Sigmoid colon (tissue), 7 donors: Measurements from ENCODE around the gene JDP2. TPM values are rescaled to one million over a fixed set of nuclear protein-coding genes. Genes with fewer than 3 reads are reported as not detected.
"Not testable (repeated sequence)": the region's sequence is repeated elsewhere in the genome, so short reads cannot be mapped to it uniquely, and the experiment has no call there.

ENCODE experiments used
- DNase-seq: peaks from one replicate; pipeline ENCODE4 v3.0.0-alpha.2; 2019
- H3K27ac ChIP-seq, 4 donors: fragments of 200-600 bp; sonication (generic); one replicate each; pipeline ENCODE4 v1.5.1; 2016 to 2019; ENCODE audit warnings: mild to moderate bottlenecking in 1 of 4
- H3K27me3 ChIP-seq, 3 donors: fragments of 200-600 bp; sonication (generic); one replicate each; pipeline ENCODE4 v1.5.1; 2019; ENCODE audit warnings: mild to moderate bottlenecking in 1 of 3
- H3K36me3 ChIP-seq, 4 donors: fragments of 200-600 bp; sonication (generic); one replicate each; pipeline ENCODE4 v1.5.1; 2016 to 2019
- H3K4me1 ChIP-seq, 4 donors: fragments of 200-600 bp; sonication (generic); one replicate each; pipeline ENCODE4 v1.5.1; 2017 to 2019
- H3K4me3 ChIP-seq, 4 donors: fragments of 200-600 bp; sonication (generic); one replicate each; pipeline ENCODE4 v1.5.1; 2017 to 2019; ENCODE audit warnings: mild to moderate bottlenecking in 2 of 4, moderate library complexity in 1 of 4
- H3K9me3 ChIP-seq, 4 donors: fragments of 200-600 bp in 3 of 4; sonication (generic) in 3 of 4; one replicate each; pipeline versions ENCODE4 v1.5.1 to v1.6.1; 2013 to 2019
- EP300 ChIP-seq, 4 donors: sonication (generic); formaldehyde crosslinking; IDR thresholded peaks; one replicate each; pipeline ENCODE4 v1.6.1; 2017; ENCODE audit warnings: antibody characterized with exemption in 4 of 4
- POLR2A ChIP-seq, 2 donors: fragments of 450-650 bp; IDR thresholded peaks; one replicate each; pipeline ENCODE4 v1.6.1; 2016; ENCODE audit warnings: antibody characterized with exemption in 2 of 2, mild to moderate bottlenecking in 2 of 2, moderate library complexity in 2 of 2
- POLR2AphosphoS5 ChIP-seq, 4 donors: sonication (generic); formaldehyde crosslinking; IDR thresholded peaks; one replicate each; pipeline ENCODE4 v1.6.1; 2017; ENCODE audit warnings: antibody characterized with exemption in 4 of 4
- WGBS, 2 donors: extraction: QIAGEN DNeasy Blood & Tissue Kit; methylation state at CpG; one replicate each; pipeline ENCODE4 v1.1.7; 2013; 5-methylcytosine and 5-hydroxymethylcytosine counted together
- intact Hi-C: fragments of 100-400 bp; cut with DNase I; formaldehyde crosslinking; loops from one replicate; pipeline ENCODE4 v1.15.1; 2023
- polyA plus RNA-seq, 3 donors: library from polyadenylated mRNA; stranded (reverse); fragments of 200-250 nt; gene quantifications; one replicate each; pipeline ENCODE4 v1.2.3, GENCODE V29; 2013
- total RNA-seq, 4 donors: library from RNA; depleted of rRNA; stranded (reverse); fragments of >200 nt; gene quantifications; one replicate each; pipeline ENCODE4 v1.1.0, GENCODE V29; 2016
- TF ChIP-seq, protein P1 (sequence below), 4 experiments: fragments of 450-650 bp in 3 of 4; fragments of 200-600 bp in 1 of 4; IDR thresholded peaks; one replicate each; pipeline ENCODE4 v1.5.1; 2016 to 2019; ENCODE audit warnings: antibody characterized with exemption in 4 of 4, mild to moderate bottlenecking in 3 of 4, moderate library complexity in 2 of 4
- donor health status: healthy with polysubstance abuse.
- donor health status: Bipolar disorder and iron deficiency.
- donor health status: healthy.

JDP2 gene
- total and polyA plus RNA-seq, 7 donors: 24.5 to 90.0 (median 54.9) TPM

GRCh38 chr14:75381642-75382041 lies 46.2 kb upstream of the JDP2 start:
- TF ChIP-seq EP300 (IDR thresholded peaks at IDR 0.05): no peak
- TF ChIP-seq, protein P1, sequence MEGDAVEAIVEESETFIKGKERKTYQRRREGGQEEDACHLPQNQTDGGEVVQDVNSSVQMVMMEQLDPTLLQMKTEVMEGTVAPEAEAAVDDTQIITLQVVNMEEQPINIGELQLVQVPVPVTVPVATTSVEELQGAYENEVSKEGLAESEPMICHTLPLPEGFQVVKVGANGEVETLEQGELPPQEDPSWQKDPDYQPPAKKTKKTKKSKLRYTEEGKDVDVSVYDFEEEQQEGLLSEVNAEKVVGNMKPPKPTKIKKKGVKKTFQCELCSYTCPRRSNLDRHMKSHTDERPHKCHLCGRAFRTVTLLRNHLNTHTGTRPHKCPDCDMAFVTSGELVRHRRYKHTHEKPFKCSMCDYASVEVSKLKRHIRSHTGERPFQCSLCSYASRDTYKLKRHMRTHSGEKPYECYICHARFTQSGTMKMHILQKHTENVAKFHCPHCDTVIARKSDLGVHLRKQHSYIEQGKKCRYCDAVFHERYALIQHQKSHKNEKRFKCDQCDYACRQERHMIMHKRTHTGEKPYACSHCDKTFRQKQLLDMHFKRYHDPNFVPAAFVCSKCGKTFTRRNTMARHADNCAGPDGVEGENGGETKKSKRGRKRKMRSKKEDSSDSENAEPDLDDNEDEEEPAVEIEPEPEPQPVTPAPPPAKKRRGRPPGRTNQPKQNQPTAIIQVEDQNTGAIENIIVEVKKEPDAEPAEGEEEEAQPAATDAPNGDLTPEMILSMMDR (IDR thresholded peaks at IDR 0.05): no peak
- no peak for TF ChIP-seq POLR2AphosphoS5 (IDR thresholded peaks at IDR 0.05)
- TF ChIP-seq POLR2A (IDR thresholded peaks at IDR 0.05): no peak
- H3K27me3 ChIP-seq: no peaks in the 10 kb centered on the region
- intact Hi-C loops: no loop called here

DNA sequence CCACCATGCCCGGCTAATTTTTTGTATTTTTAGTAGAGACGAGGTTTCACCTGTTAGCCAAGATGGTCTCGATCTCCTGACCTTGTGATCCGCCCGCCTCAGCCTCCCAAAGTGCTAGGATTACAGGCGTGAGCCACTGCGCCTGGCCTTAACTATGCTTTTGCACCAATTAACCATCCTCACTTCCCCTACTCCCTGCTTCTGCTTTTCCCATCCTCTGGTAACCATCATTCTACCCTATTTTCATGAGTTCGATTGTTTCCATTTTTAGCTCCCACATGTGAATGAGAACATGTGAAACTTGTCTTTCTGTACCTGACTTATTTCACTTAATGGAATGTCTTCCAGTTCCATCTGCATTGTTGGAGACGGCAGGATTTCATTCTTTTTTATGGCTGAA lies 44.6 kb upstream of the JDP2 start:
- DNase-seq, H3K27me3 ChIP-seq, H3K4me1 ChIP-seq, H3K9me3 ChIP-seq, H3K27ac ChIP-seq, H3K36me3 ChIP-seq, intact Hi-C loops, H3K4me3 ChIP-seq: not testable (repeated sequence)
- WGBS, 2 donors: 88 to 95% methylated on average over 9 of the region's 9 CpGs

More at GRCh38 chr14:75381642-75382041, 46.2 kb upstream of the JDP2 start:
- Histone ChIP-seq H3K9me3 (no peaks in the 10 kb centered on the region), H3K36me3 (no peaks in the 10 kb centered on the region), H3K4me1 (no peaks in the 10 kb centered on the region), H3K27ac (no peak overlapping the region), H3K4me3 (no peak overlapping the region)
- no peak for DNase-seq

- Histone ChIP-seq H3K4me1 (no peaks in the 10 kb centered on the region), H3K27ac (no peak overlapping the region), H3K27me3 (no peaks in the 10 kb centered on the region), H3K4me3 (no peak overlapping the region), H3K36me3 (no peaks in the 10 kb centered on the region), H3K9me3 (no peaks in the 10 kb centered on the region)
- WGBS, 2 donors: 43 to 84% methylated on average over 1 of the region's 1 CpG
- intact Hi-C loops: no loop called here
- no peak for TF ChIP-seq EP300 (IDR thresholded peaks at IDR 0.05)
- no peak for TF ChIP-seq POLR2A (IDR thresholded peaks at IDR 0.05)
- TF ChIP-seq, protein P1 (IDR thresholded peaks at IDR 0.05): no peak
- TF ChIP-seq POLR2AphosphoS5 (IDR thresholded peaks at IDR 0.05): no peak
- no peak for DNase-seq
Observed at GRCh38 chr14:75383721-75384120, 44.1 kb upstream of the JDP2 start.

DNA sequence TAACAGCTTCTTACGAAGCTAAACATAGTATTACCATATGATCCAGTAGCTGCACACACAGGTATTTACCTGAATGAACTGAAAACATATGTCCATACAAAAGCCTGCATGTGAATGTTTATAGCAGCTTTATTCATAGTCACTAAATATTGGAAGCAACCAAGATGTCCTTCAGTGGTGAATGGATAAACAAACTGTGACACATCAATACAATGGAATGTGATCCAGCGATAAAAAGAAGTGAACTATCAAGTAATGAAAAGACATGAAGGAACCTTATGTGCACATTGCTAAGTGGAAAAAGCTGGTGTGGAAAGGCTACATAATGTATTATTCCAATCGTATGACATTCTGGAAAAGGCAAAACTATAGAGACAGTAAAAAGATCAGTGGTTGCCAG lies 38.1 kb upstream of the JDP2 start:
- Histone ChIP-seq H3K36me3 (no peaks in the 10 kb centered on the region), H3K4me3 (no peak overlapping the region), H3K27ac (no peak overlapping the region), H3K4me1 (no peaks in the 10 kb centered on the region), H3K27me3 (no peaks in the 10 kb centered on the region), H3K9me3 (no peaks in the 10 kb centered on the region)
- WGBS, 2 donors: 87 to 88% methylated on average over 3 of the region's 3 CpGs
- TF ChIP-seq EP300 (IDR thresholded peaks at IDR 0.05) (no peak), POLR2A (IDR thresholded peaks at IDR 0.05) (no peak), POLR2AphosphoS5 (IDR thresholded peaks at IDR 0.05) (no peak)
- TF ChIP-seq, protein P1 (IDR thresholded peaks at IDR 0.05): no peak
- DNase-seq: no peak
- intact Hi-C loops: no loop called here

DNA sequence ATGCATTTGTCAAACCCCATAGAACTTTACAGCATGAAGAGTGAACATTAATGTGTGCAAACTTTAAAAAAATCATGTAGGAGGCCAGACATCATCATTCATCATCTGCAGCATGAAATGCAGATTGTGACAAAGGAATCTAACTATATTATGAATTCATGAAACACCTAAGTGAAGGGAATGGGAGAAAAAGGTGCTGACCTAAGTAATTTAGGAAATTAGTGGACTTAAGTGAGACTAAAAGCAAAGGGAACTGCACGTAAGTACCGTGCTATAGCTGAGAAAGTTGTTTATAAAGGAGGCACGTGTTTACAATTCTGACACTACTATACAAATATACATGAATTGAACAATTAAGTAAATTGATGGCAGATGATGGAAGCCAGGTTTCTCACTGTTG lies 37.6 kb upstream of the JDP2 start:
- DNase-seq: no peak
- intact Hi-C loops: no loop called here
- H3K27me3 ChIP-seq: no peaks in the 10 kb centered on the region
- no peaks in the 10 kb centered on the region for H3K4me1 ChIP-seq
- H3K36me3 ChIP-seq: no peaks in the 10 kb centered on the region
- H3K4me3 ChIP-seq: no peak overlapping the region
- H3K9me3 ChIP-seq: no peaks in the 10 kb centered on the region
- 77 to 86% methylated on average over 3 of the region's 3 CpGs for WGBS, 2 donors
- no peak for TF ChIP-seq EP300 (IDR thresholded peaks at IDR 0.05)
- no peak overlapping the region for H3K27ac ChIP-seq

- no peaks in the 10 kb centered on the region for H3K27me3 ChIP-seq
- no peak for DNase-seq
- no peaks in the 10 kb centered on the region for H3K4me1 ChIP-seq
- H3K27ac ChIP-seq: no peak overlapping the region
- H3K9me3 ChIP-seq: no peaks in the 10 kb centered on the region
- H3K36me3 ChIP-seq: no peaks in the 10 kb centered on the region
- TF ChIP-seq POLR2AphosphoS5 (IDR thresholded peaks at IDR 0.05) (no peak), POLR2A (IDR thresholded peaks at IDR 0.05) (no peak), EP300 (IDR thresholded peaks at IDR 0.05) (no peak)
- TF ChIP-seq, protein P1 (IDR thresholded peaks at IDR 0.05): no peak
- intact Hi-C loops: no loop called here
- no peak overlapping the region for H3K4me3 ChIP-seq
- 92 to 94% methylated on average over 7 of the region's 7 CpGs for WGBS, 2 donors
Observed at GRCh38 chr14:75391953-75392352, 35.9 kb upstream of the JDP2 start.
